GM19455 (cell line): ENCODE measurements around the gene CD52.

Source experiments
- ATAC-seq: cut with Tn5 transposase; IDR thresholded peaks from one replicate; pipeline ENCODE4 v1.9.1; 2021; ENCODE audit not compliant: unreplicated experiment

CD52 gene

DNA sequence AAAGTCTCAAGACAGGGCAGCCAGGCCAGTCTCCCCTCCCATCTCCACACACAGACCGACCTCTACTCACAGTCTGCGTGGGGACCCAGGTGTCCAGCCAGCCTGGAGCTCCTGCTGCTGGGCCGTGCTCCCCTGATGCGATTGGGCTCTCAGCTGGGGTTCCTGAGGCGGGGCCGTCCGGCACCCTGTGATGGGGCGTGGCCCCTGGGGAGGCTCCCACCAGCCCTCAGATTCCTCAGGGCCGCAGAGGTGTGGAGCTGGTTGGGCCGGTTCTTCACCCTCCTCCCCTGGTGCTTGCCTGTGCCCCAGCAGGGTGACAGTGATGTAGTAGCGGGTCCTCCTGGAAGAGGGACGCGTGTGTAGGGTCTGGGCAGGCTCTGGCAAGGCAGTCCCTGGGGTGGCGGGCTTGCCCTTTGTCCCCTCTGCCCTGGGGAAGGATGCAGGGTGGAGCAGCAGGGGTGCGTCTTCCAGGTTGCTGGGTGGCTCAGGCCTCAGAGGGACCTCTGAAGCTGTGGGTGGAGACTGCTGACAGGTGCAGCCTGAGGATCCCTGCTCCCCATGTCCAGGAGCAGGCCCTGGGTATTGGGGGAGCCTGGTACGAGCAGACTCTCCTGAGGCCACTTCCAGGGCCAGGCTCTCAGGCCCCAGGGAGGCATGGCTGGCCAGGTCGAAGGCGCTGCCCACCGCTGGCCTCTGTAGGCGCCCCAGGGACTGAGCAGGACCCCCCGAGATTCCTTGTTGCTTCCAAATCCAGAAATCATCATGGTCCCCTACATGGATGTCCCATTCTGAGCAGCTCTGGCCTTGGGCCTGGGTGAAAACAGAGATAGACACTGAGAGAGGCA lies 36.4 kb downstream of the CD52 start, which contains the start of gene CRYBG2:
Gene CRYBG2, minus strand, starts transcription at position 155 of the 845 bp plus-strand sequence. CDS start 7,473 bp downstream, outside the sequence.
- ATAC-seq: no peak

DNA sequence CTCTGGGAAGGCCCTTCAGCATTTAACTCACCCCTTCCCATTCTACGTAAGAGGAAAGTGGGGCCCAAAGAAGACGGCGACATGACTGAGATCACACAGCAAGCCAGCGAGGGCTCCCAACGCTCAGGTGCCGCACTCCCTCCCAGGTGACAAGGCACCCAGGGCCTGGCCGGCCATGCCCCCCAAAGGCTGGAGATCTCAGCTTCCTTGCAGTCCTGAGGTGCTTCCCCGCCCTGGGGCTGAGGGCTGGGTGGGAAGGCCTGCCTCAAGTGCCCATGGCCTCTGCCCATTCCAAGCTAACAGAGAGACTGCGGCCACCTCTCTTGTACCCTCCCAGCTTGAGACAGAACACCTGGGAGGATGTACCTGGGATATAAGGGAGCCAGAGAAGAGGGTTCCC lies 37.2 kb downstream of the CD52 start:
- no peak for ATAC-seq

DNA sequence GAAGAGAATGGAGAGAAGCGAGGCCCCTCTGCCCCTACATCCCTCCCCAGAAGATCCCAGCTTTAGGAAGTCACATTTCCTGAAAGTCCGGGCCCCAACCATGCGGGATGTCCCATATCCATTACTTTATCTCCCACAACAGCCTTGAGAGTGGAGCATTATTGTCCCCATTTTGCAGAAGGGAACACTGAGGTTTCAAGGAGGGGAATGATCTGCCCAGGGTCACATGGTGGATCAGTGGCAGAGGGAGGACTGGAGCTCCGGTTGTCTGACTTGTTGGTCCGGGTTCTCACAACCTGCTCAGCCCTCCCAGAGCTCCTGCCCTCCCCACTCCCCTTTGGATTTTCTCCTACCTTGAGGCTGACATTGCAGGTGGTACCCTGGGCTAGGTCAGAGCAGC lies 38.3 kb downstream of the CD52 start:
- no peak for ATAC-seq

GRCh38 chr1:26357121-26357602 lies 39.4 kb downstream of the CD52 start:
- no peak for ATAC-seq

- no peak for ATAC-seq
Measured at GRCh38 chr1:26358411-26359384, 40.9 kb downstream of the CD52 start.

GRCh38 chr1:26359981-26360806 lies 42.4 kb downstream of the CD52 start:
- ATAC-seq: no peak

DNA sequence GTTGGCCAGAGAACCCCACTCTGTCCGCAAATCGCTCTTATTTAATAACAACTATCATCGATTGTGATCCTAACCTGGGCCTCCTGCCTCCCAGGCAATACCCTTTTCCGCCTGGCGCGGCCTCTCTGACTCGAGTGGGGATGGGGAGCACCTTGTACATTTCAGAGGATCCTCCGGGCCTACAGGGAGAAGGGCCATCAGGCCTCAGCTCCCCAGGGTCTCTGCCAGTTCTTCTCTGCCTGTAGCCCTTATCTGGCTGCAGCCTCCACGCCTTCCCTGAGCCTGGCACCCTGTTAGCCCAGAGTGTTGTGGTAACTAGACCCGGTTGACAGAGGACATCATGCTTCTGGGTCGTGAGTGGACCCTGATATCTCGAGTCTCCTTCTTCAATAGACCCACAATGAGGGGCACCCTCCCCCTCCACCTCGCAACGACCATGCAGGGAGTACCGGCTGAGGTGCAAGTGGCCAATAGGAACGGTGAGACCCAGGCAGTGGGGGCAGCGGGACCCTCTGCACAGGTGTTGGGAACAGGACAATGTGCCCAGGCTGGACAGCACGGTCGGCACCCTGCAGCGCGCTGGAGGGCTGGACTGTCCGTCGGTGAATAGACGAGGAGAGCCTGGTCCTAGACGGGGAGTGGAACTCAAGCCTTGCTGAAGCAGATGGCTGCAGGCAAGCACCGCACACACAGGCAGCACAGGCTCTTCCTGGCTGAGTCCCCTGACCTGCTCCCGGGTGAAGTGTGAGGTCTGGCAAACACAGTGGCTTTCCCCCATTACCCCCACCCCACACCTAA lies 43.2 kb downstream of the CD52 start:
- ATAC-seq: no peak

DNA sequence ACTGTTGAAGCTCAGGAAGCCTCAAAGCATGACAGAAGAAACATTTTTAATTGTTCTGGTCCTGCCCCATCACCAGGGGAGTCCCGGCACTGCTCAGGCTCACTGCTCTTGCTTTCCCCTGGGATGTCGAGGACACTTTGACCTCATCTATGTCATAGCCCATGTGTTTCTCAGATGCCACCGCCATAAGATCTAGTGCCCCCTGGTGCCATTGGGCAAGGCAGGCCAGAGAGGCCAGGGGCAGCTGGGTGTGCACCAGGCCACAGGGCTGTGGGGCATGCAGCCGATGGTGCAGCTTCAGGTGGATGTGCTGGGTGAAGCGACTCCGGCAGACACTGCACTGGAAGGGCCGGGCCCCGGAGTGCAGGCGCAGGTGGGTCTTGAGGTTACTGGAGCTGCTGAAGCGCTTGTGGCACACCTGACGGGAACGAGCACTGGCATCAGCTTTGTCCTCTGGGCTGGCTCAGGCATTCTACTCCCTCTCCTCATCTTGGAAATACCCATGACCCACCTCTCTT lies 43.9 kb downstream of the CD52 start:
- ATAC-seq: no peak

DNA sequence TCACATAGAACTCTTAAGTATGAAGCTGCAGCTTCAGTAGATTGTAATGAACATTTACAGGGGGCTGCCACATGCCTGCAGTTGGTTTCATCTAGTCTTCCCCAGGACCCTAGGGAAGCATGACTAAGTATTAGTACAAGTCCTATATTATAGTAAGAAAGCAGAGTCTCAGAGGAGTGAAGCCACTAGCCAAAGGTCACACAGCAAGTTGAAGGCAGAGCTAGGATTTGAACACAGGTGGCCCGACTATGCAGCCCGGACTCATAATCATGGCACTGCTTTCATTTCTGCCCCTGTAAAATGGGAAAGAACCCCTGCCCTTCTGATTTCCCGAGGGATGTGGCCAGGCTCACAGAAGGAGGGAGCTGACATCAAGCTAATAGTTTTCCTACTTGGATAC lies 44.6 kb downstream of the CD52 start:
- ATAC-seq: no peak

GRCh38 chr1:26363549-26364448 lies 46.0 kb downstream of the CD52 start:
- no peak for ATAC-seq

GRCh38 chr1:26364956-26365355 lies 47.2 kb downstream of the CD52 start:
- ATAC-seq: no peak

- ATAC-seq: no peak
Measured at GRCh38 chr1:26367441-26367840, 49.7 kb downstream of the CD52 start.

DNA sequence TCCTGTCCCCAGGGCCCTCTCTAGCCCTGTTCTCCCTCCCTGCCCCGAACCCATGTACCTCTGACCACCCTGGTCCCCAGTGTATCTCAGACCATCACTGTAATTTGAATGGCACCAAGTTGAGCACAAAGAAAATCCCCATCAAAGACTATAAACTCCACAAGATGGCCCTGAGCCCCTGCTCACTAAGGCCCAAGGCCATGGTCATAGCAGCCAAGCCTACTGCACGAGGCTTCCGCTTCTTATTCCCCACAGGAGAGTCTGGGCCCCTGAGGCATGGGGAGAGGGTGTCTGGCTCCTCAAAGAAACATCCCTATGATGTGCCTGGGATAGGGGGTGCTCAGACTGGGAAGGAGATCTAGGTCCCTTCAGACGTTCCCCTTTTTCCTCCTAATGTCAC lies 50.2 kb downstream of the CD52 start:
- no peak for ATAC-seq

GRCh38 chr1:26368486-26368885 lies 50.7 kb downstream of the CD52 start:
- no peak for ATAC-seq
